ENCODE data around the gene SH3D19.

DNA sequence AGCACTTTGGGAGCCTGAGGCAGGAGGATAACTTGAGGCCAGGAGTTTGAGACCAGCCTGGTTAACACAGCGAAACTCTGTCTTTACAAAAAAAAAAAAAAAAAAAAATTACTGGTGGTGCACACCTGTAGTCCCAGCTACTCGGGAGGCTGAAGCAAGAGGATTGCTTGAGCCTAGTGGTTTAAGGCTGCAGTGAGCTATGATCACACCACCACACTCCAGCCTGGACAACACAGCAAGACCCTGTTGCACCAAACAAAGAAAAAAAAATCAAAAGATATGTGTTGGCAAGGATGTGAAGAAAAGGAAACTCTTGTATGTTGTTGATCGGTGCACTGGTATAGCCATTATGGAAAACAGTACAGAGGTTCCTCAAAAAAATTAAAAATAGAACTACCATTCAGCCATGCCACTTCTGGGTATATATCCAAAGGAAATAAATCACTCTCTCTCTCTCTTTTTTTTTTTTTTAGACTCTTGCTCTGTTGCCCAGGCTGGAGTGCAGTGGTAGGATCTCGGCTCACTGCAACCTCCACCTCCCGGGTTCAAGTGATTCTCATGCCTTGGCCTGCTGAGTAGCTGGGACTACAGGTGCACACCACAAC lies 15.2 kb downstream of the SH3D19 start:
- TF ChIP-seq, protein P1, sequence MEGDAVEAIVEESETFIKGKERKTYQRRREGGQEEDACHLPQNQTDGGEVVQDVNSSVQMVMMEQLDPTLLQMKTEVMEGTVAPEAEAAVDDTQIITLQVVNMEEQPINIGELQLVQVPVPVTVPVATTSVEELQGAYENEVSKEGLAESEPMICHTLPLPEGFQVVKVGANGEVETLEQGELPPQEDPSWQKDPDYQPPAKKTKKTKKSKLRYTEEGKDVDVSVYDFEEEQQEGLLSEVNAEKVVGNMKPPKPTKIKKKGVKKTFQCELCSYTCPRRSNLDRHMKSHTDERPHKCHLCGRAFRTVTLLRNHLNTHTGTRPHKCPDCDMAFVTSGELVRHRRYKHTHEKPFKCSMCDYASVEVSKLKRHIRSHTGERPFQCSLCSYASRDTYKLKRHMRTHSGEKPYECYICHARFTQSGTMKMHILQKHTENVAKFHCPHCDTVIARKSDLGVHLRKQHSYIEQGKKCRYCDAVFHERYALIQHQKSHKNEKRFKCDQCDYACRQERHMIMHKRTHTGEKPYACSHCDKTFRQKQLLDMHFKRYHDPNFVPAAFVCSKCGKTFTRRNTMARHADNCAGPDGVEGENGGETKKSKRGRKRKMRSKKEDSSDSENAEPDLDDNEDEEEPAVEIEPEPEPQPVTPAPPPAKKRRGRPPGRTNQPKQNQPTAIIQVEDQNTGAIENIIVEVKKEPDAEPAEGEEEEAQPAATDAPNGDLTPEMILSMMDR (IDR thresholded peaks at IDR 0.05; ENCODE audit: poor library complexity), result no peak
- TF ChIP-seq EZH2 (IDR thresholded peaks at IDR 0.05; ENCODE audit: borderline replicate concordance), result no peak

Data from hepatocyte (in vitro differentiated cells).